Stimulated activated CD4-positive, alpha-beta T cell treated with anti-CD3 and anti-CD28 coated beads, Interleukin-1b, Interleukin-23, amount 100 ng/mL, for 4 hours (primary cell): Measurements from ENCODE around the gene CLDN12.

ENCODE experiments used
- DNase-seq, 2 donors: peaks; one replicate each; pipeline ENCODE4 v3.0.0-alpha.2; 2020; ENCODE audit warnings: low read depth in 2 of 2

Gene CLDN12

DNA sequence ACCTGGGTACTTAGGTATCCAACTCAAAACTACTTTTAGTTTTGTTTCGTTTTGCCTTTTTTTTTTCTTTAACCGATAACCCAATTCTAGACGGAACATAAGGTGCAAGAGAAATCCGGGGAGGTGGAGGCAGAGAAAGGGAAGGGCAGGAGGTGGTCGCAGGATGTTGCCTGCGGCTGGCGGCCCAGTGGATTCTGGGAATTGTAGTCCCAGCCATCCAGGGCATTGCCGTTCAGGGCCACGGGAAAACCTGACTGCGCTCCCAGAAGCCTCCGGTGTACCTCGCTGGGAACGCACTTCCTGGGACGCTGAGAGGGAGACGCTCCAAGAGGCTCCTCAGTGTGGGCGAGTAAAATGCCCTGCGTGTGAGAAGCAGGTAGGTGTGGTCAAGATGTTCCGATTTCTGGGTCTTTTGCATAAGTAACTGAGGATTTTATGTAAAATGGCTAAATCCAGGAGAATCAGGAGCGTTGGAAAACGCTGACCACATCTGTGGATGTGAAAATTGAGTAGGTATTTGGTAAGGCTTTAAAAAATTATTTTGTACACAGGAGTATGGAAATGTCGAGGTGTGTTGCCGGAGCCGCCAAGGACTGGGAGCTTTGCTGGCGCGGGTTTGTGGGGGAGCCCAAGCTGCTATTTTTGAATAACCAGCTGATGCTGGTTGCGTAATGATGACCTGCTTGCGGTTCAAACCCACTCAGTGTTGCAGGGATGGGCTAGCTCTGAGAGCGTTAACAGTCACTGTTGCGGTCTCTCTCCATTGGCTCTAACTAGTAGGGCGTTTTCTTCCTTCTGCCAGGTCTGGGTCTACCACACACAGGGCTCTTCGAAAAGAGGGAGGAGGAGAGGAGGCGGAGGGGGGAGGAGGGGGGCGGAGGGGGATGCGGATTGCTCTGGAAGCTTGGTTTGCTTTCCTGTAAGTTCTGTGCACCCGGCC, at the start of gene CLDN12:
CLDN12 (plus strand) TSS at position 288 of the 940 bp plus-strand sequence. CDS start 9,216 bp downstream, outside the sequence.
- DNase-seq = peak; percentile 30 to 36

DNA sequence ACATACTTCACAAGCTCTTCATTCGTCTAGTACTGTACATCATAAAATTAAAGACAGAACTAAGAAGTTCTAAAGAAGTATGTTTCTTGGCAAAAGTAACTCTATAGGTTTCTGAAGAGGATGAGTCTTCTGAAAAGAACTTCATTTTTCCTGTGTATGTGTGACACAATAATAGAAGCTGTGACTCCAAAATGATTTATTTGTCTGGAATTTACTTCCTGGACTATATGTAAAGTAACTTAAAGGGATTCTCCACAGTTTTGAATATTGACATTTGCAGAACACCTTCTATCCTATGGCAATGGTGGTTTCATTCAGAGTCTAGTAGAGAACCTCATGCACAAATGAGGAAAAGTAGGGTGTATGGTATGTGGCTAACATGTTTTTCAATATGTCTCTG, 19.8 kb upstream of the CLDN12 start:
- no peak for DNase-seq

DNA sequence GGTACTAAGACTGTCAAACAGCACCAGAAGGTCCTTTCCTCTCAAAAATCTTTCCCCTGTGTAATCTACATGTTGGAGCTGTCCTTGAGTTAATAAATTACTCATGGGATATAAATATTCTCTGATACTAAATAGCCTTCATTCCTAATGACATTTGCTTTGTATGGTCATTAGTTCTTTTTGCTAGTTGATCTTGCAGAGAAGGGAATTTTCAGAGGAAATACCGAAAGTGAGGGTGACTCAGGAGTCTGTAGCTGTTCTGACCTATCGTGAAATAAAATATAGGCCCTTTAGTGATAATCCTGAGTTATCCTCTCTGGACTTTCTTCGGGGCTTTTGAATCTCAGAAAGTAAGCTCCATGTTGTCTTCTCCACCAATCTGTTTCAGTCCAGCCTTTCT, 19.4 kb upstream of the CLDN12 start:
- DNase-seq = no peak

DNA sequence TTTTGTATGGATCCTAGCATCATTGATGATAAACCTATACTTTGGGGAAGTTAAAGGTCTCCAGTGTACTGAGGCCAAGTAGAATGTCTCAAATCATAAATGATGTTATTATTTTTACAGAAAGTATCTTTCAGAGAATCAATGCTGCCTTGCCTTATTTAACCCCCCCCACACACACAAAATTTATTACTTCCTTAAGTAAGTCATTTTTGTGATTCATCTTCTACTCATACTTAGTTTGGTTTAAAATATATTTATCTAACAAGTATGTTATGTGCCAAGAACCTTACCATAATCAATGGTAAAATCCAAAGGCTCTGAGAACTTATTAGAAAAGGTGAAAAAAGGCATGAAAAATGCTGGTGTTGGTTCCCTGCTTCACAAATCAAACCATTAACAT, 18.8 kb upstream of the CLDN12 start:
- DNase-seq = no peak

GRCh38 chr7:90387470-90388240, 15.6 kb upstream of the CLDN12 start:
- DNase-seq = no peak

DNA sequence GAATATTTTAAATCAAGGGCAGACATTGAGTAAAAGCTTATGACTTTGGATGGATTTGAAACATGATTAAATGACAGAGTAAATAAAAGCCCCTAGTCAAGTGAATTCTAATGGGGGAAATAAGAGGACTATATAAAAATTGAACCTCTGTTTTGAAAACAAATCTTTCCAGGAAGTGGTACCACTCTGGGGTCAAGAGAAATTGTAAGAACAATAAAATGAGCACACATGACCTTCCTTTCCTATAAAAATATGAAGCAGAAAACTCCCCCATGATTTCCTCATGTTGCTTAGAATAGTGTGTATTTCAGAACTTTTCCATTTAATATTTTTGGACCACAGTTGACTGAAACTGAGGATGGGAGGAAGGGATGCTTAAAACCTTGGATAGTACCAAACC, 12.3 kb upstream of the CLDN12 start:
- DNase-seq = no peak

- DNase-seq = no peak
These were observed 11.8 kb upstream of the CLDN12 start for GRCh38 chr7:90391488-90391887.

- DNase-seq = no peak
These were observed 6.8 kb upstream of the CLDN12 start for GRCh38 chr7:90396420-90396819.

GRCh38 chr7:90401989-90402388, 1.3 kb upstream of the CLDN12 start:
- DNase-seq = no peak

DNA sequence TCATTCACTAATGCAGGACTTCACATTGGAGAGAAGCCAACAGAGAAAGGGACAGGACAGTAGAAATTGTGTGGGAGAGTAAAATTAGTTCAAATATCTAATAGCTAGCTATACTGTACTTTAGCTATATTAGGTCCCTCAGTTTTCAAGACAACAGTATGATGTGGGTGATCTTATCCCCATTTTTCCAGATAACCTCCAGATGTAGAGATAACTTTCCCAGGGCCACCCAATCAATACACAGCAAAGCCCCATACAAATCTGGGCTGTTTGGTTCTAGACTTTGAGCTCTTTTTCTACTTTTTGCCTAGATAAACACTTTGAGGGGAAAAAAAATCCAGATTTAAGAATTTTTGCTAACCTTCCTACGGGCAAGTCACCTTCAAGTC, 482 bp upstream of the CLDN12 start:
- no peak for DNase-seq

GRCh38 chr7:90404777-90405176, 1.5 kb downstream of the CLDN12 start:
- no peak for DNase-seq

DNA sequence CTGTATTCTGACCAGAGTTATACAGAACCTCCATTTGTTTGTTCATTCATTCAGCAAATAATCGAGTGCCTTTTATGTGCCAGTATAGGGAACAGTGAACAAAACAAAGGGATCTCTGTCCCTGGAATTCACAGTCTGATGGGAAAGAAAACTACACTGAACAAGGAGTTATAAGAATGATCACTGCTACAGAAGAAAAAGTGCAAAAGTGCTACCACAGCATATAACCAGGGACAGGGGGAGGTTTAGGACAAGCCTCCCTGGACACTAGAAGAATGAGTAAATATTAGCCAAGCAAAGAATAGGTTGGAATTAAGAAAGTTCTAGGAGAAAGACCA, 4.2 kb downstream of the CLDN12 start:
- DNase-seq = no peak

DNA sequence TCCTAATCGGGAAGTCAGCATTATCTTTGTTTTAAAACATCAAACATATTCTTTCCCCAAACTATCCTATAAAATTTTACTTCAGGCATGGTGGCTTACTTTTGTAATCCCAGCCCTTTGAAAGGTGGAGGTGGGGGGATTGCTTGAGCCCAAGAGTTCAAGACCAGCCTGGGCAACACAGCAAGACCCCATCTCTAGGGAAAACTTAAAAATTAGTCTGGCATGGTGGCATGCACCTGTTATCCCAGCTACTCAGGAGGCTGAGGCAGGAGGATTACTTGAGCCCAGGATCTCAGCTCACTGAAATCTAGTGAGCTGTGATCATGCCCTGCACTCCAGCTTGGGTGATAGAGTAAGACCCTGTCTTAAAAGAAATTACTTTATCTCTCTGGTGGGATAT, 4.9 kb downstream of the CLDN12 start:
- DNase-seq = no peak

DNA sequence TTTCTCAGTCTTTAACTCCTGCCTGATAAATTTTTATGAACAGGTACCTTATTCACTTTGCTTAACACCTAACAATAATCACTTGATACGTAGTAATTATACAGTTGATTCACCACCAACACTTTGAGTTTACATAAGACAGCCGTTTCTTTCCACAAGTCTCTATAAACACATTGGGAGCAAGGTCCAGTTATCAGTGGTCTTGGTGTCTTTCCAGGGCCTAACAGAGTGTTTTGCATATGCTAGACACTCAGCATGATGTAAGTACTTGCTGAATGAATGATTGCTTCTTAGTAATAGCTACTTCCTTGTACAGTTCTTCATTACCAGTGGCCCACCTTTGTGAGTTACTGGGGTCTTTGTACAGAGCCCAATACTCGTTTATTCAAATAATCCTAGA, 6.4 kb downstream of the CLDN12 start:
- DNase-seq = no peak

DNA sequence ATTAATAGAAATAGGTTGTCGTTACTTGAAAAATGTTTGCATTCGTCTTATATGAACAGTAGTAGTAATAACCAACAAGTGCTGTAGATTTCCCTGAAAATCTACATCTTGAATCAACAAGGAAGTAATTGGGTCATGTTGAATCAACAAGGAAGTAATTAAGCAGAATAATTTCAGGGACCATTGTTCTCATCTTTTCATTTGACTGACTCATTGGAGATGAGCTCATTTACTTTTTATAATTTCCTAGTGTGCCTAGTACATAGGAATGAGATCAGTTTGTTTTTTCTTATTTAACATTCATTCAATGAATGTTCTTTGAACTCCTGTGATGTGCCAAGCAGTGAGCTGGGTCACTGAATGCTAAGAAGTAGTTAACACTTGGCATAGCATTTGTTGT, 8.2 kb downstream of the CLDN12 start:
- DNase-seq = no peak

DNA sequence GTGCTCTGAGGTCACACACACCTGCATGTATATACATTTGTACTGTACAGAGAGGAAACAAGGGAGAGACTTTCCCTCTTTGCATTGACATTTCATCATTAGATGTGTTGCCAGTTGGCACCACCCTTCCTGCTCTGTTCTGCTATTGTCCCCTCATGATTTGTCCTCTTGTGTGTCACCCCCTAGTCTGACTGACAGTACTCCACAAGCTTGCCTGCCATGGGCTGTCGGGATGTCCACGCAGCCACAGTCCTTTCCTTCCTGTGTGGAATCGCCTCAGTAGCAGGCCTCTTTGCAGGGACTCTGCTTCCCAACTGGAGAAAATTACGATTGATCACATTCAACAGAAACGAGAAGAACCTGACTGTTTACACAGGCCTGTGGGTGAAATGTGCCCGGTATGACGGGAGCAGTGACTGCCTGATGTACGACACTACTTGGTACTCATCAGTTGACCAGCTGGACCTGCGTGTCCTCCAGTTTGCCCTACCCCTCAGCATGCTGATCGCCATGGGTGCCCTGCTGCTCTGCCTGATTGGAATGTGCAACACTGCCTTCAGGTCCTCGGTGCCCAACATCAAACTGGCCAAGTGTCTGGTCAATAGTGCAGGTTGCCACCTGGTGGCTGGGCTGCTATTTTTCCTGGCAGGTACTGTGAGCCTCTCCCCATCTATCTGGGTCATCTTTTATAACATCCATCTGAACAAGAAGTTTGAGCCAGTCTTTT, 9.4 kb downstream of the CLDN12 start:
- DNase-seq = no peak

DNA sequence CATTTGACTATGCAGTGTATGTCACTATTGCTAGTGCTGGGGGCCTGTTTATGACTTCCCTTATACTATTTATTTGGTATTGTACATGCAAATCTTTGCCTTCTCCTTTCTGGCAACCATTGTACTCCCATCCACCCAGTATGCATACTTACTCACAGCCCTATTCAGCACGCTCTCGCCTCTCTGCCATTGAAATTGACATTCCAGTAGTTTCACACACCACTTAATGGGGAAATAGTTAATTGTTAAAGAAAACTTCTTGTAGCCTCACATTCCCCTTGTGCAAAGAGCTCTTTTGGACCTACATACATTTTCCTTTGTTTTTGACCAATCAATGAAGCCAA, 9.9 kb downstream of the CLDN12 start:
- no peak for DNase-seq

DNA sequence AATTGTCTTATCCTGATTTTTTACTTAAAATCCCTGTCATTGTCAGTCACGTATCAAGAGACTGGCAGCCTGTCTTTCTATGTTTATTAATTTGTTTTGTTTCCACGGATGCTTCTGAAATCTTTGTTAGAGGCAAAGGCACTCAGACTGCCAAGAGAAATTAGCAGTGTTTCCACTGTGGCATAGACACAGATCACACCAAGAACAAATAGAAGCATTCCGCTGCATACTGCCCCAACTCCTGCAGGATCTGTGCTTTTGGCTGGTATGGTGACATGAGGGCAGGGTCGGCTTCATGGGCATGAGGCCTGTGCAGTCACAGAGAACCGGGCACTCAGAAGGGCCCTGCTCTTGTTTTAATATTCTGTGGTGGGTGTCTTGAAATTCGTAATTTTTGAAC, 18.4 kb downstream of the CLDN12 start:
- DNase-seq = no peak

DNA sequence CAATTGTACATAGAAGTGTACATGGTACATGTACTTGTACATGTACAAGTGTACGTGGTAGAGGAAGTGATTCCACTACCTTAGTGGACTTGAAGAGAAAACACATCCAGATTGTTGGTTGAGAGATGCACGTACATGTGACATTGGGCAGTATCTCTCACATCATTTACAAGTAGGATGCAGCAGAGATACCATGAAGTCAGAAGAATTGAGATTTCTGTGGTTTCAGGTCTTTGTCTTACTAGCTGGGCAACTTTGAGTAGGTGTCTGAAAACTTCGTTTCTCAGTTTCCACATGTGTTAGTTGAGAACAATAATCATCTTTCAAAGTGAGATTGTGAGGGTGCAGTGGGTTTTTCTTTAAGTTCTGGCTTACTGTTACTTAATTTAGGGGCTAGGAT, 21.5 kb downstream of the CLDN12 start:
- DNase-seq = no peak

GRCh38 chr7:90425376-90425775, 22.1 kb downstream of the CLDN12 start:
- no peak for DNase-seq

GRCh38 chr7:90430614-90431460, 27.6 kb downstream of the CLDN12 start:
- DNase-seq = no peak

- DNase-seq = no peak
These were observed 29.5 kb downstream of the CLDN12 start for GRCh38 chr7:90432752-90433151.
